ENCODE results near the gene MAPT.

- TF ChIP-seq EZH2phosphoT487 (IDR thresholded peaks at IDR 0.05; ENCODE audit: borderline replicate concordance, low read length) = no peak
- no peak for TF ChIP-seq CTCF (conservative IDR thresholded peaks at IDR 0.05; ENCODE audit: low read depth, low read length)
Observed at GRCh38 chr17:46039592-46040186, 145.3 kb downstream of the MAPT start.

All from PC-3 (cell line).